Uterus (tissue), 4 donors: ENCODE results near the gene SNAP47. TPM values are rescaled to one million over a fixed set of nuclear protein-coding genes. Genes with fewer than 3 reads are reported as not detected.
A peak's percentile ranks its signal among the peaks of the same experiment; 100 is the strongest.

Experiments
- DNase-seq, 2 donors: peaks; one replicate each; pipeline ENCODE4 v3.0.0-alpha.2; 2019 to 2020
- H3K27ac ChIP-seq, 2 donors: fragments of 200-600 bp; sonication (generic); 1 replicate in 1 of 2; 2 replicates in 1 of 2; pipeline ENCODE4 v1.5.1; 2016 to 2018
- H3K27me3 ChIP-seq, 2 donors: fragments of 200-600 bp; sonication (generic); one replicate each; pipeline ENCODE4 v1.5.1; 2018 to 2019; ENCODE audit warnings: control low read depth in 1 of 2
- H3K36me3 ChIP-seq, 2 donors: fragments of 200-600 bp; sonication (generic); one replicate each; pipeline ENCODE4 v1.5.1; 2019; ENCODE audit warnings: control low read depth in 1 of 2
- H3K4me1 ChIP-seq, 2 donors: fragments of 200-600 bp; sonication (generic); one replicate each; pipeline ENCODE4 v1.5.1; 2018 to 2019; ENCODE audit warnings: control low read depth in 1 of 2
- H3K4me3 ChIP-seq, 2 donors: fragments of 200-600 bp; sonication (generic); 1 replicate in 1 of 2; 2 replicates in 1 of 2; pipeline ENCODE4 v1.5.1; 2018 to 2019; ENCODE audit warnings: mild to moderate bottlenecking in 1 of 2
- H3K9me3 ChIP-seq, 2 donors: fragments of 200-600 bp; sonication (generic); one replicate each; pipeline ENCODE4 v1.5.1; 2019; ENCODE audit warnings: control low read depth in 1 of 2
- CTCF ChIP-seq, 4 experiments: fragments of 200-600 bp in 2 of 4; fragments of 450-650 bp in 2 of 4; sonication (generic) in 2 of 4; IDR thresholded peaks; one replicate each; pipeline ENCODE4 v1.5.1; 2016 to 2019; ENCODE audit warnings: antibody characterized with exemption in 4 of 4, mild to moderate bottlenecking in 2 of 4, moderate library complexity in 1 of 4
- POLR2A ChIP-seq, 2 donors: fragments of 450-650 bp; IDR thresholded peaks; one replicate each; pipeline ENCODE4 v1.6.1; 2016; ENCODE audit warnings: antibody characterized with exemption in 2 of 2, mild to moderate bottlenecking in 1 of 2, moderate library complexity in 1 of 2
- intact Hi-C: fragments of 100-400 bp; cut with DNase I; formaldehyde crosslinking; loops from one replicate; pipeline ENCODE4 v1.15.1; 2023; ENCODE audit warnings: low total_unique reads
- total RNA-seq, 4 donors: library from RNA; depleted of rRNA in 3 of 4; stranded (reverse); fragments of >200 nt in 3 of 4; gene quantifications; one replicate each; pipeline versions ENCODE4 v1.1.0 to v1.2.4, GENCODE V29; 2014 to 2023
- donor health status: DM: yes; HTN: yes; CAD: no.

SNAP47 gene
- total RNA-seq, 4 donors from 2014 or later, result 33.3 to 75.5 (median 55.2) TPM

DNA sequence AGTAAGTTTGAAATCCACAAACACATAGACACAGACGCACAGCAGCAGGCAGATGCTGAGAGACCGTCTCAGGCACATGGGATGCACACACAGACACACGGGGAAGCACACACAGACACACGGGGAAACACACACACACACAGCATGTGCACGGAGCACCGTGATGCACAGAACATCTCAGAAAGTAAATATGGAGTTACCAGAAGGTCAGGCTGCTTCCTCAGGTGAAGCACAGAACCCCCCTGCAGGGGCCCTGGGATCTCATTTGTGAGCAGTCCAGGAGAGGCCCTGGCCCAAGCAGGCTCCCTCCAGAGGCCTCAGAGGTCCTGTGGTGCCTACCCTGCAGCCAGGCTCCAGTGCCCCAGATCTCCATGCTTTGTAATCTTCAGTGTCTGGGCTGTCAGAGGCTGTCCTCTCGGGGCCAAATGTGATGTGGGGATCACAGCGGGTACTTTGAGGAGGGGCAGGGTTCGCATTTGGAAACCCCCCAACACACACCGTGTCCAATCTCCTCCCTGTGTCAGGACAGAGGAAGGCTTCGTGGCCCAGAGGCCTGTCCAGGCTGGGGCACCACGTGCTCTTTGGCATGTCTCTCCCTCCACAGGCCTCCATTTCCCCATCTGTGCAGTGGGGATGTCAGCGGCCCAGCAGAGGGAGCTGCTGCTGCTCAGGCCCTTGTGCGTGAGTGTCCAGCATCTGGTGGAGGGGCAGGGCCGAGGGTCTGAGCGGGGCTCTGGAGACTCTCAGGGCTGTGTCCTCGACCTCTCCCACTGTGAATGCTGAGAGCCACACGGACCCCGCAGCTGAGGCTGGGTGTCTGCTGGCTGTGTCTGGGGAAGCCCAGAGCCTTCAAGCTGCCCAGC is 57.2 kb downstream of the SNAP47 start:
- intact Hi-C loops, result no loop called here
- Histone ChIP-seq H3K27ac (peak overlapping the region; percentile 70 to 80), H3K4me1 (peaks cover 0 to 15% of the 10 kb centered on the region in 2 donors), H3K4me3 (no peak overlapping the region), H3K9me3 (no peaks in the 10 kb centered on the region), H3K27me3 (no peaks in the 10 kb centered on the region), H3K36me3 (no peaks in the 10 kb centered on the region)
- no peak for TF ChIP-seq POLR2A (IDR thresholded peaks at IDR 0.05)
- no peak for TF ChIP-seq CTCF (IDR thresholded peaks at IDR 0.05)
- no peak for DNase-seq

DNA sequence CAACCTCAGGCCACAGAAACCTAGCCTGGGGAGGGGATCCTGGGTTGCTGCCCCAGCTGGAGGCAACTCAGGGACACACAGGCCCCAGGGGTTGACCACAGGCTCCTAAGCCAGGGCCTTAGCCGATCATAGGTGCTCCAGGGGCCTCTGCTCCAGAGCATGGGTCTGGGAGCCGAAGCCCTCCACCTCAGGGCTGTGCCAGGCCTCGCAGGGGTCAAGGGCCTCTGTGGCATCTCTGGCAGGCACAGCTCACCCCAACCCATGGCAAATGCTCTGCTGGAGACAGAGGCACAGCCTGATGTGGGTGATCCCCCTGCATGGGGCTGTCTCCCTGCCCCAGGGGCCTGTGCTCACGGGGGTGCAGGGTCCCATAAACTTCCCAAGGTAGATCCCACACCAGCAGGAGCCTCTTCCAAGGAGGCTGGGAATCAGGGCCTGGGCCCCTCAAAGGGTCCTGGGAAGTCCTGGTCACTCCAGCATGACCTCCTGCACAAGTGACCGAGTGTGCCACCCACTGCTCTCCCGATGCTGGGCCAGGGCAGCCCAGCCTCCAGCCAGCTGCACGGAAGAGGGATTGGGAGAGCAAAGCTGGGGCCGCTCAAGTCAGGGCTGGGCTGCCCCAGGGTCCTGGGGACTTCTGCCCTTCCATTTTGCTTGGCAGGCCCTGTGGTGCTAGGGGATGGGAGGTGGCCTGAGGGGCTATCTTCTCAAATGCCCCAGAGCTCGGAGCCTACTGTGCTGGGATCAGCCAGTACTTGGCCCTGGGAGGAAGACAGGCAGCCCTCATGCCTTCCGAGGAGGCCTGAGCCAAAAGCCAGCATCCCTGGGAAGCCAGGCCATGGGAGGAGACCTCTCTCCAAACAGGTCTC is 58.1 kb downstream of the SNAP47 start:
- peaks cover 0 to 15% of the 10 kb centered on the region in 2 donors for H3K4me1 ChIP-seq
- no peaks in the 10 kb centered on the region for H3K9me3 ChIP-seq
- no peak for DNase-seq
- no peak overlapping the region for H3K4me3 ChIP-seq
- H3K36me3 ChIP-seq, result no peaks in the 10 kb centered on the region
- peak overlapping the region; percentile 70 to 80 for H3K27ac ChIP-seq
- TF ChIP-seq CTCF (IDR thresholded peaks at IDR 0.05), result no peak
- TF ChIP-seq POLR2A (IDR thresholded peaks at IDR 0.05), result no peak
- intact Hi-C loops, result no loop called here
- H3K27me3 ChIP-seq, result no peaks in the 10 kb centered on the region

- DNase-seq, result peak; percentile 83 to 85
Observed at GRCh38 chr1:227793948-227794816, 58.9 kb downstream of the SNAP47 start.

GRCh38 chr1:227794817-227795192 is 59.6 kb downstream of the SNAP47 start:
- no peaks in the 10 kb centered on the region for H3K9me3 ChIP-seq
- TF ChIP-seq CTCF (IDR thresholded peaks at IDR 0.05), result no peak
- no peak for TF ChIP-seq POLR2A (IDR thresholded peaks at IDR 0.05)
- H3K4me1 ChIP-seq, result peaks cover 0 to 15% of the 10 kb centered on the region in 2 donors
- DNase-seq, result no peak
- no peaks in the 10 kb centered on the region for H3K27me3 ChIP-seq
- H3K27ac ChIP-seq, result peak overlapping the region; percentile 70 to 80
- H3K36me3 ChIP-seq, result no peaks in the 10 kb centered on the region
- intact Hi-C loops, result no loop called here
- H3K4me3 ChIP-seq, result no peak overlapping the region

More at GRCh38 chr1:227793948-227794816, 58.9 kb downstream of the SNAP47 start:
- no peaks in the 10 kb centered on the region for H3K9me3 ChIP-seq
- no peak overlapping the region for H3K4me3 ChIP-seq
- no peaks in the 10 kb centered on the region for H3K36me3 ChIP-seq
- H3K27ac ChIP-seq, result peak overlapping the region; percentile 70 to 80
- H3K4me1 ChIP-seq, result peaks cover 0 to 15% of the 10 kb centered on the region in 2 donors
- no peaks in the 10 kb centered on the region for H3K27me3 ChIP-seq
- TF ChIP-seq POLR2A (IDR thresholded peaks at IDR 0.05) (peak in 1 of 2 donors; percentile 27), CTCF (IDR thresholded peaks at IDR 0.05) (no peak)
- intact Hi-C loops, result no loop called here
